ENCODE data around the gene WFIKKN1.

The WFIKKN1 gene

DNA sequence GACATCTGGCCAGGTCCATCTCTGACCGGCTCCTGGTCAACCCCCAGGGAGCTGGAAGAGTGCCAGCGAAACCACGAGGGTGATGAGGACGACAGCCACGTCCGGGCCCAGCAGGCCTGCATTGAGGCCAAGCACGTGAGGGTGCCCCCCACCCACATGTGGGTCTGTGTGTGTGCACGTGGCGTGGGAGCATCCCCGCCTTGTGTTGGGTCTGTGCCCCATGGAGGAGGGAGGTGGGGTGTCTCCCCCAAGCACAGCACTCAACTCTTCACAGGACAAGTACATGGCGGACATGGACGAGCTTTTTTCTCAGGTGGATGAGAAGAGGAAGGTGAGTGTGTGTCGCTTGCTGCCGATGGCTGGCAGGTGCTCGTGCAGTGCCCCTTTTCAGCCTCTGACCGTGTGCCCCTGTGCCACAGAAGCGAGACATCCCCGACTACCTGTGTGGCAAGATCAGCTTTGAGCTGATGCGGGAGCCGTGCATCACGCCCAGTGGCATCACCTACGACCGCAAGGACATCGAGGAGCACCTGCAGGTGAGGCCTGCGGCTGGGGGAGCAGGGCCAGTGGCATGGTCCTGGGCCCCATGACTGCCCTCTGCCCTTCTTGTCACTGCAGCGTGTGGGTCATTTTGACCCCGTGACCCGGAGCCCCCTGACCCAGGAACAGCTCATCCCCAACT lies 51.1 kb downstream of the WFIKKN1 start:
- peaks cover 51% of the 10 kb centered on the region for H3K36me3 Mint-ChIP-seq (ENCODE audit: low read depth)
- H3K27ac Mint-ChIP-seq, result peak overlapping the region; percentile 88
- H3K4me1 Mint-ChIP-seq (ENCODE audit: low read depth), result peaks cover 50% of the 10 kb centered on the region
- DNase-seq, result no peak
- peak overlapping the region; percentile 84 for H3K4me3 Mint-ChIP-seq
- H3K9me3 Mint-ChIP-seq, result no peaks in the 10 kb centered on the region
- H3K27me3 Mint-ChIP-seq, result peaks cover 2% of the 10 kb centered on the region

GRCh38 chr16:682493-683395 lies 52.0 kb downstream of the WFIKKN1 start:
- no peak for DNase-seq
- Mint-ChIP-seq H3K9me3 (no peaks in the 10 kb centered on the region), H3K27me3 (no peaks in the 10 kb centered on the region), H3K27ac (peak overlapping the region; percentile 88), H3K36me3 (ENCODE audit: low read depth) (peaks cover 58% of the 10 kb centered on the region), H3K4me1 (ENCODE audit: low read depth) (peaks cover 53% of the 10 kb centered on the region), H3K4me3 (peak overlapping the region; percentile 84)

GRCh38 chr16:683396-684070 lies 52.7 kb downstream of the WFIKKN1 start:
- H3K36me3 Mint-ChIP-seq (ENCODE audit: low read depth), result peaks cover 61% of the 10 kb centered on the region
- DNase-seq, result peak; percentile 57
- peaks cover 55% of the 10 kb centered on the region for H3K4me1 Mint-ChIP-seq (ENCODE audit: low read depth)
- peak overlapping the region; percentile 88 for H3K27ac Mint-ChIP-seq
- H3K27me3 Mint-ChIP-seq, result no peaks in the 10 kb centered on the region
- peak overlapping the region; percentile 84 for H3K4me3 Mint-ChIP-seq
- H3K9me3 Mint-ChIP-seq, result no peaks in the 10 kb centered on the region
